ENCODE results near the gene DERA. TPM values are rescaled to one million over a fixed set of nuclear protein-coding genes. Genes with fewer than 3 reads are reported as not detected.

Gene DERA
- total and polyA plus RNA-seq, 8 donors: 26.4 to 37.3 (median 31.1) TPM

DNA sequence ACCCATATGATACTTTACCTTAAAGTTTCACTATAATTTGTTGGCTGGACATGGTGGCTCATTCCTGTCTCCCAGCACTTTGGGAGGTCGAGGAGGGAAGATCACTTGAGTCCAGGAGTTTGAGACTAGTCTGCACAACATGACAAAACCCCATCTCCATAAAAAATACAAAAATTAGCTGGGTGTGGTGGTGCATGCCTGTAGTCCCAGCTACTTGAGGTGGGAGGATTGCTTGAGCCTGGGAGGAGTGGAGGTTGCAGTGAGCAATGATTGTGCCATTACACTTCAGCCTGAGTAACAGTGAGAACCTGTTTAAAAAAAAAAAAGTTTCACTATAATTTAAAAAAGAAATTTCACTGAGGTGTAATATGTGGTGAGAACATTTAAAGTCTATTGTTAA, 21.2 kb downstream of the DERA start:
- Histone ChIP-seq H3K27ac (no peak overlapping the region), H3K4me1 (peaks cover 0 to 6% of the 10 kb centered on the region in 2 donors), H3K4me3 (no peak overlapping the region), H3K27me3 (no peaks in the 10 kb centered on the region), H3K36me3 (no peaks in the 10 kb centered on the region), H3K9me3 (no peaks in the 10 kb centered on the region)
- intact Hi-C loops (cut with DNase I): no loop called here
- ATAC-seq (no peak), DNase-seq (no peak)
- TF ChIP-seq CTCF (IDR thresholded peaks at IDR 0.05): no peak

- Histone ChIP-seq H3K9me3 (peaks cover 0 to under 1% of the 10 kb centered on the region in 2 donors), H3K4me1 (peaks cover 0 to 6% of the 10 kb centered on the region in 2 donors), H3K4me3 (no peak overlapping the region), H3K27ac (no peak overlapping the region), H3K27me3 (no peaks in the 10 kb centered on the region), H3K36me3 (no peaks in the 10 kb centered on the region)
- intact Hi-C loops (cut with DNase I): no loop called here
- no peak for TF ChIP-seq CTCF (IDR thresholded peaks at IDR 0.05)
- DNase-seq (no peak), ATAC-seq (no peak)
Measured at GRCh38 chr12:15932971-15933370, 21.8 kb downstream of the DERA start.

- no peak overlapping the region for H3K4me3 ChIP-seq
- peaks cover 0 to 6% of the 10 kb centered on the region in 2 donors for H3K4me1 ChIP-seq
- H3K27me3 ChIP-seq: no peaks in the 10 kb centered on the region
- H3K9me3 ChIP-seq: peaks cover 0 to 8% of the 10 kb centered on the region in 2 donors
- no peak overlapping the region for H3K27ac ChIP-seq
- DNase-seq (no peak), ATAC-seq (no peak)
- intact Hi-C loops (cut with DNase I): no loop called here
- no peaks in the 10 kb centered on the region for H3K36me3 ChIP-seq
- TF ChIP-seq CTCF (IDR thresholded peaks at IDR 0.05): no peak
Measured at GRCh38 chr12:15933751-15934150, 22.6 kb downstream of the DERA start.

DNA sequence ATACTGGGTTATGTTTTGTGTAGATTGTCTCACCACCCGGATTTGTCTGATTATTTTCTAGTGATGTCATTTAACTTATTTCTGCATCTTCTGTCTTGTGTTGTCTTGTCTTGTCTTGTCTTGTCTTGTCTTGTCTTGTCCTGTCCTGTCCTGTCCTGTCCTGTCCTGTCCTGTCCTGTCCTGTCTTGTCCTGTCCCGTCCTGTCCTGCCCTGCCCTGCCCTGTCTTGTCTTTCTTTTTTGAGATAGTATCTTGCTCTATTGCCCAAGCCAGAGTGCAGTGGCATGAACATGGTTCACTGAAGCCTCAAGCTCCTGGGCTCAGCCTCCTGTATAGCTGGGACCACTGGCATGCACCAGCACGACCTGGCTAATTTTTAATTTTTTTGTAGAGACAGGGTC, 25.6 kb downstream of the DERA start:
- Histone ChIP-seq H3K36me3 (peaks cover 0 to 4% of the 10 kb centered on the region in 2 donors), H3K27me3 (no peaks in the 10 kb centered on the region), H3K4me1 (no peaks in the 10 kb centered on the region), H3K9me3 (peaks cover 0 to 14% of the 10 kb centered on the region in 2 donors), H3K4me3 (no peak overlapping the region), H3K27ac (no peak overlapping the region)
- DNase-seq (no peak), ATAC-seq (no peak)
- intact Hi-C loops (cut with DNase I): no loop called here
- TF ChIP-seq CTCF (IDR thresholded peaks at IDR 0.05): no peak

DNA sequence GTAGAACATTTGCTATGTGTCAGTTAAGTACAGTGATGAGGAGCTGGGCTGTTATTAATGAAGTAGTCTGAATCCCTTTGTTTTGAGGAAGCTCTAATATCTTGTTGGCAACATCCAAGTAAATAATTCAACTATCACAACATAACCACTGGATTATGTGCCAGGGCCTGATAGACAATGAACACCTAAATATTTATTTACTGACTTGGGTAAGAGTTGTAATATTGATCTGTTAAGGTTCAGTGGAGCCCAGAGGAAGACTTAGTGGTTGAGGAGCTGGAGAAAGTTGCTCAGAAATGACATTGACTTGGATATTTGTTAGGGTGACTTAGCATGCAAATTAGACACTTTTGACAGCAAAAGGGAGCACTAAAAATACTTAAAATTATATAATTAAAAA, 26.8 kb downstream of the DERA start:
- Histone ChIP-seq H3K27ac (no peak overlapping the region), H3K9me3 (peaks cover 0 to 14% of the 10 kb centered on the region in 2 donors), H3K27me3 (no peaks in the 10 kb centered on the region), H3K4me1 (no peaks in the 10 kb centered on the region), H3K36me3 (peaks cover 0 to 4% of the 10 kb centered on the region in 2 donors), H3K4me3 (no peak overlapping the region)
- no peak for TF ChIP-seq CTCF (IDR thresholded peaks at IDR 0.05)
- DNase-seq (no peak), ATAC-seq (no peak)
- intact Hi-C loops (cut with DNase I): no loop called here

All from left lung (tissue), 10 donors.